NT2/D1 (cell line): ENCODE data around the gene DOP1B.

Source experiments
- SUZ12 ChIP-seq: IDR thresholded peaks from 2 replicates; pipeline ENCODE4 v1.6.1; 2011; ENCODE audit not compliant: insufficient read length, insufficient read depth; ENCODE audit errors: extremely low read depth
- YY1 ChIP-seq: IDR thresholded peaks from 2 replicates; pipeline ENCODE4 v1.6.1; 2011; ENCODE audit not compliant: insufficient read length, insufficient read depth
- ZNF274 ChIP-seq: IDR thresholded peaks from 2 replicates; pipeline ENCODE4 v1.6.1; 2011; ENCODE audit warnings: mild to moderate bottlenecking, low read depth, low read length

- TF ChIP-seq YY1 = no peak
- no peak for TF ChIP-seq SUZ12
- no peak for TF ChIP-seq ZNF274
These were observed 11.4 kb upstream of the DOP1B start for GRCh38 chr21:36145259-36145658.
